NT2/D1 (cell line): Measurements from ENCODE around the gene SGK1.

Experiments used
- SUZ12 ChIP-seq: IDR thresholded peaks from 2 replicates; pipeline ENCODE4 v1.6.1; 2011; ENCODE audit not compliant: insufficient read length, insufficient read depth; ENCODE audit errors: extremely low read depth
- YY1 ChIP-seq: IDR thresholded peaks from 2 replicates; pipeline ENCODE4 v1.6.1; 2011; ENCODE audit not compliant: insufficient read length, insufficient read depth

DNA sequence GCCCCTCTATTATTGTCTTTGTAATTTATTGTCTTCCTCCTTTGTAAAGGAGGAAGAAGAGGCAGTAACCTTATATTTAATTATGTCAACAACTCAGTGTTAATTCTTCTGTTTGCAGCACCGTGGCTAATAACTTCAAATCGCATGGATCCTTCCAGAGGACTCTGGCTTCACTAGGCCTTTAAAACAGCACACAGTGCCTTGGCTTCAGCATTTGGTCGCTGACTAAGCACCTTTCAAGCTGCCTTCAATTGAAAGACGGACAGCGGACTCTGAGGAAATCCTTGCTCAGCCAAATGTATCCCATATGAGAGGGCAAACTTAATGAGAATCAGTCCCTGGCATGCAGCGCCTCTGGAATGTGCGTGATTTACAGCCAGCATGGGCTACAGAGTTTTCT, 64.2 kb downstream of the SGK1 start:
- TF ChIP-seq SUZ12 (no peak), YY1 (no peak)
